ENCODE data around the gene CDC42BPA. TPM values are rescaled to one million over a fixed set of nuclear protein-coding genes. Genes with fewer than 3 reads are reported as not detected.

Gene CDC42BPA
- polyA plus RNA-seq, 3 donors, result 0.20 to 0.45 (median 0.39) TPM

- Histone ChIP-seq H3K4me1 (ENCODE audit: control insufficient read depth in 1 of 2, insufficient read depth in 2 of 2, low read length in 2 of 2) (no peaks in the 10 kb centered on the region), H3K9me3 (replicated peaks in 1 of 2; ENCODE audit: control insufficient read depth in 1 of 2, insufficient read depth in 1 of 2, low read length in 2 of 2) (no peaks in the 10 kb centered on the region), H3K27ac (ENCODE audit: low read depth in 1 of 2, low read length in 2 of 2) (no peak overlapping the region), H4K20me1 (ENCODE audit: insufficient read depth, low read length) (no peaks in the 10 kb centered on the region), H3K36me3 (replicated peaks in 1 of 2; ENCODE audit: control insufficient read depth in 1 of 2, insufficient read depth in 2 of 2, low read length in 2 of 2) (no peaks in the 10 kb centered on the region), H2AFZ (ENCODE audit: insufficient read depth, low read depth, low read length, poor library complexity, severe bottlenecking) (no peak overlapping the region), H3K4me3 (replicated peaks in 1 of 3; ENCODE audit: low read depth in 2 of 3, low read length in 3 of 3) (no peak overlapping the region), H3K4me2 (replicated peaks; ENCODE audit: extremely low read depth, low read length, poor library complexity, severe bottlenecking) (no peak overlapping the region), H3K79me2 (ENCODE audit: insufficient read depth, low read length) (no peaks in the 10 kb centered on the region), H3K27me3 (ENCODE audit: control insufficient read depth in 2 of 2, insufficient read depth in 2 of 2, low read length in 2 of 2) (no peaks in the 10 kb centered on the region), H3K9ac (ENCODE audit: insufficient read depth, low read length, poor library complexity, severe bottlenecking) (no peak overlapping the region)
- Mint-ChIP-seq H3K4me1 (peaks cover 5% of the 10 kb centered on the region), H3K27ac (no peak overlapping the region), H3K27me3 (ENCODE audit: low read depth in 3 of 3) (peaks cover 0 to 3% (median 0%) of the 10 kb centered on the region in 3 donors), H3K9me3 (no peaks in the 10 kb centered on the region), H3K4me3 (no peak overlapping the region), H3K36me3 (no peaks in the 10 kb centered on the region)
- no peak for DNase-seq
- intact Hi-C loops (cut with micrococcal nuclease), result no loop called here
- TF ChIP-seq CTCF (IDR thresholded peaks at IDR 0.05), result no peak
These were observed 14.6 kb downstream of the CDC42BPA start for GRCh38 chr1:227303662-227304061.

GRCh38 chr1:227300682-227301081 is 17.6 kb downstream of the CDC42BPA start:
- no peak overlapping the region for H3K4me3 Mint-ChIP-seq
- Histone ChIP-seq H3K36me3 (replicated peaks in 1 of 2; ENCODE audit: control insufficient read depth in 1 of 2, insufficient read depth in 2 of 2, low read length in 2 of 2) (no peaks in the 10 kb centered on the region), H3K4me2 (replicated peaks; ENCODE audit: extremely low read depth, low read length, poor library complexity, severe bottlenecking) (no peak overlapping the region), H4K20me1 (ENCODE audit: insufficient read depth, low read length) (no peaks in the 10 kb centered on the region), H2AFZ (ENCODE audit: insufficient read depth, low read depth, low read length, poor library complexity, severe bottlenecking) (no peak overlapping the region), H3K4me3 (replicated peaks in 1 of 3; ENCODE audit: low read depth in 2 of 3, low read length in 3 of 3) (no peak overlapping the region), H3K79me2 (ENCODE audit: insufficient read depth, low read length) (no peaks in the 10 kb centered on the region), H3K9ac (ENCODE audit: insufficient read depth, low read length, poor library complexity, severe bottlenecking) (no peak overlapping the region), H3K9me3 (replicated peaks in 1 of 2; ENCODE audit: control insufficient read depth in 1 of 2, insufficient read depth in 1 of 2, low read length in 2 of 2) (no peaks in the 10 kb centered on the region), H3K27me3 (ENCODE audit: control insufficient read depth in 2 of 2, insufficient read depth in 2 of 2, low read length in 2 of 2) (no peaks in the 10 kb centered on the region), H3K27ac (ENCODE audit: low read depth in 1 of 2, low read length in 2 of 2) (no peak overlapping the region), H3K4me1 (ENCODE audit: control insufficient read depth in 1 of 2, insufficient read depth in 2 of 2, low read length in 2 of 2) (no peaks in the 10 kb centered on the region)
- H3K36me3 Mint-ChIP-seq, result no peaks in the 10 kb centered on the region
- TF ChIP-seq CTCF (IDR thresholded peaks at IDR 0.05), result no peak
- H3K27me3 Mint-ChIP-seq (ENCODE audit: low read depth in 3 of 3), result peaks cover 0 to 3% (median 0%) of the 10 kb centered on the region in 3 donors
- no peak for DNase-seq
- whole genome bisulfite sequencing (ENCODE audit: insufficient coverage), result no CpG with 5 or more reads among the region's 7 CpGs
- H3K27ac Mint-ChIP-seq, result no peak overlapping the region
- intact Hi-C loops (cut with micrococcal nuclease), result no loop called here
- H3K9me3 Mint-ChIP-seq, result peaks cover 0 to 1% (median 0%) of the 10 kb centered on the region in 7 donors
- H3K4me1 Mint-ChIP-seq, result peaks cover 5% of the 10 kb centered on the region
